ENCODE results near the gene MALT1.

GRCh38 chr18:58662118-58662517, 9.1 kb upstream of the MALT1 start:
- TF ChIP-seq CTCF (IDR thresholded peaks at IDR 0.05), result no peak
- TF ChIP-seq POLR2A (IDR thresholded peaks at IDR 0.05; ENCODE audit: low read depth), result no peak
- no peak for TF ChIP-seq EP300 (IDR thresholded peaks at IDR 0.05)

Measured in esophagus muscularis mucosa (tissue), 4 donors.